ENCODE results near the gene FAIM2.

GRCh38 chr12:49887091-49887490, 16.6 kb downstream of the FAIM2 start:
- TF ChIP-seq CTCF (conservative IDR thresholded peaks at IDR 0.05 in 1 of 2, IDR thresholded peaks at IDR 0.05 in 1 of 2; ENCODE audit: extremely low read depth in 1 of 2, insufficient read depth in 1 of 2, low read depth in 1 of 2, low read length in 2 of 2) (no peak), EZH2 (IDR thresholded peaks at IDR 0.05; ENCODE audit: borderline replicate concordance, low read length) (no peak)
